GM21619 (cell line): ENCODE data around the gene SEZ6L.

Experiments used
- ATAC-seq: cut with Tn5 transposase; IDR thresholded peaks from one replicate; pipeline ENCODE4 v1.9.1; 2021; ENCODE audit not compliant: unreplicated experiment

Gene SEZ6L

DNA sequence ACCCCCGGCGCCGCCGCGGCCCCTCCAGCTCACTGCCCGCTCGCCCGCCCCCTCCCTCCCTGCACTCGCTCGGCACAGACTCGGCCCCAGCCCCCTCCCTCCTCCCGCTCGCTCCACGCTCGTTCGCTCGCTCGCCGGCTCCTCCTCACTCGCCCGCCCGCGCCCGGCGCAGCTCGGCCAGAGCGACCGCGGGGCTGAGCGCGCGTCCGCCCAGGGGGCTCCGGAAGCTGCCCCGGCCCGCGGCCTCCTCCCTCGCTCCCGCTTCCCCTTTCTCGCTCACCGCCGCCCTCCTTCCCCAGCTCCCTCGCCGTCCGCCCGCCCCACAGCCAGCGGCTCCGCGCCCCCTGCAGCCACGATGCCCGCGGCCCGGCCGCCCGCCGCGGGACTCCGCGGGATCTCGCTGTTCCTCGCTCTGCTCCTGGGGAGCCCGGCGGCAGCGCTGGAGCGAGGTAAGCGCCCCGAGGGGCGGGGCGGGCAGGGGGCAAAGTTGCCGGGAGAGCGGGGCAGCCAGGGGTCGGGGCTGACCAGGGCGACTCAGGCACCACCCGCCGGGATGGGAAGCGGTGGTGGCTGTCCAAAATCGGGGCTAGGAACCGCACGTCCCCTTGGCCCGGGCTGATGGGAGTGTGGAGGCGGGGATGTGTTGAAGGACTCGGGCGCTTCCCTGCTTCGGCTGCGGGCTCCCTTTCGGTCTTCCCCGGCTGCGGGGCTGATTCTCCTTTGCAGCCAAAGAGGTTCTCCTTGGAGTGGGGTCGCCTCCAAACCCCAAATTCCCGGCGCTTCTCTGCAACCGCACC is at the start of gene SEZ6L:
Gene SEZ6L (plus strand): TSS at position 148 of the 797 bp plus-strand sequence. CDS start 208 bp downstream, at position 356.
- ATAC-seq = no peak

DNA sequence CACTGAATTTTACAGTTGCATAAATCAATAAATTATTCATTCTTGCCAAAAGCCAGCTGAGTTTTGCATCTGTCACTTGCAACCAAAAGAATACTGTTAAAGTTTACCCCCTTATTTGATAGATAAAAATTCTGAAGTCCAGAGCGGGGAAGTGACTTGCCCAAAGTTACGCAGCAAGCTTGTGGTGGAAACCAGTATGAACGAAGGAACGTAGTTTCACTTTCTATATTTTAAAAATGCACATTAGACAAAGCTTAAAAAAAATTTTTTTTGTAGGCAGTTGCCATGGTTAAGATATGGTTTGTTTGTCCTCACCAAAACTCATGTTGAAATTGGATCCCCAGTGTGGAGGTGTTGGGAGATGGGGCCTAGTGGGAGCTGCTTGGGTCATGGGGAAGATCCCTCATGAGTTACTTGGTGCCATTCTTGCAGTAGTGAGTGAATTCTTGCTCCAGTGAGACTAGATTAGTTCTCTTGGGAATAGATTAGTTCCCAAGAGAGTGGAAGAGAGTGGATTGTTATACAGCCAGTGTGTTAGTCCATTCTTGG is 46.3 kb upstream of the SEZ6L start:
- ATAC-seq = no peak

DNA sequence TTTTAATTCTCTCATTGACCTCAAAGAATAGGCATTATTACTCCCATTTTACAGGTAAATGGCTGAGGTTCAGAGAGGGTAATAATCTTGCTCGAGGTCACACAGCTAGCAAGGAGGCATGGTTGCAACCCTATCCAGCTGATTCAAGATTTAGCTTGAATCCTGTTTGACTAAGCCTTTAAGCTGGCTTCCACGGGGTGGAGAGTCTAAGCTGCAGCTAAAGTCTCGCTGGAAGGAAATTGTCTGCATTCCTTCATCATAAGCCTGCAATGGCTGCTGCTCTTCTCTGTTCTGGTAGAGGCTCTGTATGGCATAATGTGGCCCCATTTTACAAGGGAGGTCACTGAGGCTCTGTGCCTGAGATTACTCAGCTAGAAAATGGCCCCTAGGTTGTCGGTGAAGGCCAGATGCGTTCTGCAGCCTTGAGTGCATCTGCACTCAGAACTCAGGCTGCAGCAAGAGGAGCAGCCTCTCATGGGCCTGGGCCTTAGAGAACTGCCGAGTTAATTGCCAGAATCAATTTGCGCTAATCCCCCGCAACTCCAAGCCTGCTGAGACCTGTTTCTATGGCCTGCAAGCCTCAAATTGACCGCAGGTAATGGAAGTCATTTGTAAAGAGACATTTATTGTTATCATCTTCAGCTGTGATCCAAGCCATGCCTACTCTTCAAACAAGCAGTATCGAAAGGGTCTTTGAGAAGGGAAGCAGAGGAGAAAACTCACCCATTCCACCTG is 44.1 kb upstream of the SEZ6L start:
- ATAC-seq = no peak

DNA sequence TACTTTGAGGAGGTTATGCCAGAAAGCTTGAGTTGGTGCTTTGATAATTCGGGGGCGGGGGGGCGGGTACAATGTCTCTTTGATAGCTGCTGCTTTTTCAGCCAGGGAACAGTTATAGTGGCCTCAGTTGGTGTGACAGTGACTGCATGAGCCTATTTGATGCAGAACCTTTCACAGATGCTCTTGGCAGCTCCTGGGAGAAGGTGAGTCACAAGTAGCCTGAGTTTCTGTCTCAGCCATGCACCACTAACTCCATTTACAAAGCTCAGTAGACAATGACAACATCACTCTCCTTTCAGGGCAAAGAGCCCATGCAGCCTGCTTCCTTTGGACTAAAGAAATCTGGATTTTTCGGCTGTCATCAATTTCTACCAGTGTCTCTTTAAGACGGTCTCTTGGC is 42.1 kb upstream of the SEZ6L start:
- no peak for ATAC-seq

DNA sequence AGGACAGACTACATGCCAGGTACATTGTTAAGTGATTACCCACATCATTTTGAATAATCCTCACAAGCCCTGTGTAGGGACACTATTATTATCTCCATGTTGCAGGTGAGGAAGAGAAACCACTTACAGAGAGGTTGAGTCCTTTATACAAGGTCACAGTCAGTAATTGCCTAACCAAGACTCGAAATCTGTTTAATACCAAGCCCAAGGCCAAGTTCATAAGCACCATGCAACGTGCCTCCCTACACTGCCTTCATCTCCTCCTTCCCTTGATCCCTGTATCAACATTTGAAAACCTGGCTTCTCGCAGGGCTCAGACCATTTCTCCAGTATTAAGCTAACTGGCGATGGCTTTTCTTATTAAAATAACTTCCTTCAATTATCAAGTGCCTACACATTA is 41.7 kb upstream of the SEZ6L start:
- no peak for ATAC-seq

DNA sequence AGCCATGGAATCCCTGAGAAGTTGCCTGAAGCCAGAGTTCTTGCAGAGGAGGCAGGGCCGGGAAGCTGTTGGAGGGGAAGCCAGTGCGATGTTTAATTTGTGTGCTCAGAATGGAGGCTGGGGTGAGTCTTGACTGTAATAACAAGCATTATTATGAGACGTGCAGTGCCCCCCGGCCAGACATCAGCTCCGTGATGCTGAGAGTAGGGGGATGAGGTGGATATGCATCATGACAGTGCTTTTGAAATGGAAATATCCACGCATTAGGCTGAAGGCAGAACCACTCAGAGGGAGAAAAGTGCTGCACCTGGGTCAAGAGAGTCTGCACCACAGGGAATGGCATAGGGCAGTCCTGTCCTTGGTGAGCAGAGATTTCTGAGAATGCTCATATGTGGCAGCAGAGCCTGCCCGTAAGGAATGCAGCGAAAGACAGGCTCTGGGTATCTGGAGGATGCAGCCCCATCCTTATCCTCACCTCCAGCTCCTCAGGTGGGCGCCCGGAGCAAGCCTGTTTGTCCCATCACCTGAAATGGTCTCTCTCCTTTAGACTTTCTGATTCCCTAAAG is 37.6 kb upstream of the SEZ6L start:
- ATAC-seq = no peak

DNA sequence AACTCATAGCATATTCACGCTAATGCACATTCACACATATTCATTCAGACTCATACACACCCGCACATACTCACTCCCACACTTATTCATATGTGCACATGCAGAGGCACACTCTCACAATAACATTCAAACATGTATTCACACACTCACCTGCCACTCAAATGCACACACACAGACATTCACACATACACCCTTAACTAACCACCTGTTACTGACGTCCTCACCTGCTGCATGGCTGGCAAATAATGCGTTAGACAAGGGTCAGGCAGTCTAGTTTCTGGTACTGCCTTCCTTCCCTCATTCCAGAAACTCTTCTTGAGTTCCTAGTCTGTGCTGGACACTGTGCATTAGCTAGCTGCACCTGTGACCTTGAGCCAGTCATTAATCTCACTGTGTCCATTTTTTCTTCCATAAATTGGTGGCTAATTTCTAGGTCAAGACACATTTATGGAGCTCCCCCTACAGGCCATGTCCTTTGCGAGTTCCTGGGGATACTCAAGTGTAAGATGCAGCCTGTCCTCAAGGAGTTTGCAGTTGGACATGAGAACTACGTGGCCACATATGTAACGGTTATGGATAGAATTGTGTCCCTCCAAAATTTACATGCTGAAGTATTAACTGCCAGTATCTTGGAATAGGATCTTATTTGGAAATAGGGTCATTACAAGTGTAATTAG is 34.5 kb upstream of the SEZ6L start:
- ATAC-seq = no peak

DNA sequence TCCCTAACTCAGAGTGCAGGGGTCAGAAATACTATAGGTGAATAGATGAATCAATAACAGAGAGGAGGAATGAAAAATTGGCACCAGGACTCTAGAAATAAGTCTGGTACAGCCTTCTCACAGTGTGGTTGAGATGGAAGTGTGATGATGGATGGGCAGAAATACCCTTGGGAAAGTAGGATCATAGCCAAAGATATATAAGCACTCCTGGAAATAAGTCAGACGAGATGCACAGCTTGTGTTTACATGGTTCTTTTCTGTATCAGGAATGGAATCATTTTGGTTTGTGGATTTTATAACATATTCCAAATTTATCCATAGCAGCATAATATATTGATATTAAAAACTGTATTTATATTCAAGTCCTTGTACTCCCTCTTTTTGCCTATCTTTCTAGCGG is 33.5 kb upstream of the SEZ6L start:
- ATAC-seq = no peak

DNA sequence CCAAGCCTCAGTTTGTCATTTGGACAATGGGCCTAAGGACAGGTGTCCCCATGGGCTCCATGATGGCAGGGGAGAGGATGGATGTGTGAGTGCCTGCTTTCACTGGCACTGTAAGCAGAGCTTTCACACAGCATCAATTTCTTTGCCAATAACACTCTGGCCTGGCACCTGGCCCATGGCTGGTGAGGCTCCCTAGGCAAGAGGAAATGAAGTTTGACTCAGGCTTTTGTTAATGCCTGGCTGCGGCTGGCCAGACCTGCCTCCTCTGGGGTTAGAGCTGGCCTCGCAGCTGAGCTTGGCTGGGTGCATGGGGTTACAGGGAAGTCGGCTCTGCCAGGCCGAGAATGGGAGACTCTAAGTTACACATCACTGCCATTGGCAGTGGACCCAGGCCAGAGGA is 30.0 kb upstream of the SEZ6L start:
- ATAC-seq = no peak

DNA sequence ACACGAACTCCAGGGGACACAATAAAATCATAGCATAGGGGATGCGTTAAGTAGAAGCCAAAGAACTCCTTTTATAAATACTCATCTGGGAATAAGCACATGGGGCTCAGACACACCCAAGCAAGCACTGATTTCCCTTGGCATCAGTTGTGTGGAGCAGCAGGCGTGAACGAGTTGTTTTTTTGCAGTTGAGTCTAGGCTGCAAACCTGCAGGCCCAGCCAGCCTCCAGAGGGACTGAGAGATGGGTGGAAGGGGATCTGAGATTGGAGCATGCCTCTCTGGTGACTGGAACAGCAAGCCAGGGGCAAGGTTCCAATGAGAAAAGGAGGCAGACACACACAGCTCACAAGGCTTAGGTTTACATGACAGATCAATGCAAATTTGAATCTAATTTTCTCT is 27.4 kb upstream of the SEZ6L start:
- ATAC-seq = no peak

DNA sequence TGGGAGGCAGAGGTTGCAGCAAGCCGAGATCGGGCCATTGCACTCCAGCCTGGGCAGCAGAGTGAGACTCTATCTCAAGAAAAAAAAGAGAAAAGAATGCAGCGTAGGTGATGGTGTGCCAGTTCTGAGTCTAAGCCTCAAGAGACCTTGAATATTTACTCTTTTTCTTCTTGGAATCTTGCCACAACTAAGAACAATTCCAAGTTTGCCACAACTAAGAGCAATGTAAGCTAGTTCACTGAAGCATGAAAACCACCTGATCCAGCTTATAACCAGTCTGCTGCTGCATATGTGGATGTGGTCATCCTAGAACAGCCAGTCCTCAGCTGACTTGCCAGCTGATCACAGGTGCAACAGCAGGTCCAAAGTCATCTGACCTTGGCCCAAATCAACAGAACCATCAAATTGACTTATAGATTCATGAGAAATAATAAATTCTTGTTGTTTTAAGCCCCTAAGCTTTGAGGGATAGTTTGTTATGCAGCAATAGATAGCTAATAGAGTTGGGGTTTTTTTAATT is 25.4 kb upstream of the SEZ6L start:
- no peak for ATAC-seq

DNA sequence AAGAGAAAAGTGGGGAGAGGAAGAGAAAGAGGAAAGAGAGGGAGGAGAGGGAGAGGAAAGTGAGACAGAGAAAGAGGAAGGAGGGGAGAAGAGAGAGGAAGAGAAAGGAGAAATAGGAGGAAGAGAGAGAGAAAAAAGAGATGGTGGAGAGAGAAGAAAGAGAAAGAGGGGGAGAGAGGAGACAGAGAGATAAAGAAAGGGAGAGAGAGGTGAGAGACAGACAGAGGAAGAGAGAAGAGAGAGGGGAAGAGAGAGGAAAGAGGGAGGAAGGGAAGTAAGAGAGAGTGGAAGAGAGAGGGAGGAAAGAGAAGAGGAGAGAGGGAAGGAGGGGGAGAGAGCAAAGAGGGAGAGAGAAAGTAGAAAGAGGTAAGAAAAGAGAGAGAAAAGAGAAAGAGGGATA is 9.4 kb upstream of the SEZ6L start:
- ATAC-seq = no peak

DNA sequence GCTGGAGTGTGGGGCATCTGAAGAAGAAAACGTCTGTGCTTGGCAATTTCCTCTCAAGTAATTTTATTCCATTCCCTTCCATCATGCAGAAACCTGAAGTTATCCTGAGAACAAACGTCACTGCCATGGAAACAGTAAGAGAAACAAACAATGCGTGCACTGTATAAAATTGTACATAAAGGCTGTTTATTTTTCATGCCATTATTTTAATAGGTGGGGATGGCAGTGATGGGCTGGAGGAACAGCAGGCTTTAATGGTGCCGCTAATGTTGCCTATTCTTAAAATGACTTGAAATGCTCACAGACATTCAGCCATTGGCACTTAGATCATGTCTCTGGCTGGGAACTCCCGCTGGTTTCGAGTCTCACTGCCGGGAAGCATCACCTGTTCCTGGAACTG is 7.5 kb upstream of the SEZ6L start:
- ATAC-seq = no peak

DNA sequence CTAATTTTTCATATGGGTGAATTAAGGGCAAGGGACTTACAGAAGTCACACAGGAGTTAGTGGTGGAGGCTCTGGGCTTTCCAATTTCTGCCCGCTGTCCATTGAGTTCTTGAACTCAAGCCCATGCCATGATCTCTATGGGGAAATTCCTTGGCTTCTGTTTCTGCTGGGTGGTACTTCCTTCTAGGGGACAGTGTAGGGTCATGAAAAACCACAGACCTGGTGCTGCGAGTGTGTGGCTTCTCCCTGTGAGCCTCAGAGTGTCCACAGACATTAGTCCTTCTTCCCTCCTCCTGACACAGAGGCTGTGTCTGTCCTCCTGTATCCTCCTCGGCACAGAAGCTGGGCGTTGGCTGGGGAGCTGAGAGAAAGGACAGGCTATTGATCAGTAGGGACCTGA is 6.3 kb upstream of the SEZ6L start:
- ATAC-seq = no peak

DNA sequence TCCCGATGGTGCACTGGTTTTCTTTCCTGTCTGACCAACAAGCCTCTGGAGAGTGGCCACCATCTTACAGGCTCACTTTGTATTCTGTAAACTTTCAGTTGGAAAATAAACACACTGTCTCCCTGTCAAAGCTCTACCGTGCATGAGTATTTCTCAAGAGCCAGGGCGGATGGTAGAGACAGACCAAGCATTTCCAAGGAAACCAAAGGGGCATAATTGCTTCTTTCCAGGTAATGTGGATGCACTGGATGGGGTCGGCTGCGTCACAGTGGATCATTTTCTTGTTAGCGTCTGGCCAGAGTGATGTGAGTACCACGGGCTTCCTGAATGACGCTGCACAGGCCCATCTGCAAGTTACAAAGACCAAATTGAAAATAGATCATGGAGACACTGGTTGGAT is 5.1 kb upstream of the SEZ6L start:
- no peak for ATAC-seq

DNA sequence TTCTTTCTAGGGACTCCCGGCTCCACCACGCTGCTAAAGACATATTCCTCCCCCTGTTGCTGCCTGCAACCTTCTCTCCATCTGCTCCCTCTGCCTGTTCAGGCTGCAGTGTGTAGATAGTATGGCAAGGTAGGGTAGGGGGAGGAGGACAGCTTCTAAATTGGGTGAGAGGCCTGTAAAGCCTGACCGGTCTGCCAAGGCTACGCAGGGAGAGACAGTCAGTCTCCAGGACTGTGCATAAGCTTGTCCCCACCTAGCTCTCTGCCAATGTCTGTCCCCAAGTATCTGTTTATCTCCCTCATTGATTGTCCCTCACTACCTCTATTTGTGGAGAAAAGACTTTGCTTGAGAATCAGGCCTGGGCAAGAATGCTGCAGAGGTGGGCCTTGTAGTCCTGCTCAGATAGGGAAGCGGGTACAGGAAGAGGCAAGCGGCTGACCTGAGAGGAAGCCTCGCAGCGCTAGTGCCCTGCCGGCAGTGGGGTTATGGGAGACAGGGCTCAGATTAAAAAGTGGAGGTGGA is 871 bp upstream of the SEZ6L start:
- no peak for ATAC-seq

DNA sequence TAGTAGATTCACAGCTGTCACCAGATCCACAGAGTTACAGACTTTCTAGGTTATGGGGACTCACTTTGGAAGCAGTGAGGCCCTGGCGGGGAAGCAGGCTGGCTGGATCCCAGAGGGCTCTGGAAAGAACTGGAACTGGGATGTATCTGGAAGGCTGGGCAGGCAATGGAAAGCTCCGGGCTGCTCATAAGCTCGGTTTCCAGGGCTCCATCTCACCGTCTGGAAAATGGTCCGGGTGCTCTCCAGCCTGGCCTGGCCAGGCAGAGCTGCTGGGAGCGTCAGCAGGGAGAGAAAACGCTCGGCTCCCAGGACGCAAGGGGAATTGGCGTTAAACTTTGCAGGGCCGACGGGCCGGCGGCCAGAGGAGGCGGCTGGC is 335 bp upstream of the SEZ6L start:
- no peak for ATAC-seq

DNA sequence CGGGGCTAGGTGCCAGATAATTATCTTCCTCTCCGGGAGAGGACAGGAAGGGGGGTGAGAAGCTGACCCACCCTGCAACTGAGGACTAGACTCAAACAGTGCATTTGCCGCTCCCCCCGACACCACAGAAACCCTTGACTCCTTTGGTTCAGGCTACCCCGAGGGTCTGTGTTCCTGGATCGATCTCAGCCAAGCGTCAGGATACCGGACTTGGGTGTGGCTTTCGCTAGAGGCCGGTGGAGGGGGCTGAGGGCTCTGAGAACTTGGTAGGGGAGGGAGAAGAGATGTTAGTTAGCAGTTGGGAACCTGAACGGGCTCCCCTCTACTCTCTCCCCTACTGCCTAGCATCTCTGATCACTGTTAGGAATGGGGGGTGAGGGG is 840 bp downstream of the SEZ6L start:
- ATAC-seq = no peak

DNA sequence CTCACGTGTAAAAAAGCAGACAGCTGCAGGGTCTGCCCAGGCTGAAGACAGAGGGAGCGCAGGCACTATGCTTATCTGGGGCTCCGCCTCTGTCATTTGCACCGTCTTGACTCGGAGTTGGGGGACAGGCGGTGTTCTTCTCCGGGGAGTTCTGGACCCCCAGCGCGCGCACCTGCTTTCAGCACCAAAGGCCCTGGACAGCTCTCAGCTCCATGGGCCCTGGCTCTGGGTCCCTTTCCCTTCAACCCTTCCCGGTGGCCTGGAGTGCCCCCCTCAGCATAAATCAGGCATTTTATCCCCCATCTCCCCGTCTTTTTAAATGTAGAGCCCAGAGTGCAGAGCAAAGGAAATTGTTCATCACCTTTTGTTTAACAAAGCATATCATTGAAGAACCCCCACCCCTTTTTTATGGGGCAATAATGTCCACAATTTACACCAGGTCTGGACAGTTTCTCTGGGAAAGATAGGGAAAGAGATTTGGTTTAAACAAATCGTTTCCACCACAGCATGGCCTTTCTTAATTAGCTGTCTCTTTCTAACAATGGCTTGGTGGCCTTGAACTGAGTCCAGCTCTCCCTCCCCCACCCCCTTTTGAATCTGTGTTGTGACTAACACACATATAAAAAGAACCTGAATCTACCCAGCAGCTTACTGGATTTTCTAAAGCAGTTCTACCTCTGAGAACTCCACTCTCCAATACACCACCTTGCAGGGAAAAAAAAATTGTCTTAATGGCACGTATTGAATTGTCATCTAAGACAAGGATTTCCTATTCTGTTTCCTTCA is 1.7 kb downstream of the SEZ6L start:
- ATAC-seq = no peak

DNA sequence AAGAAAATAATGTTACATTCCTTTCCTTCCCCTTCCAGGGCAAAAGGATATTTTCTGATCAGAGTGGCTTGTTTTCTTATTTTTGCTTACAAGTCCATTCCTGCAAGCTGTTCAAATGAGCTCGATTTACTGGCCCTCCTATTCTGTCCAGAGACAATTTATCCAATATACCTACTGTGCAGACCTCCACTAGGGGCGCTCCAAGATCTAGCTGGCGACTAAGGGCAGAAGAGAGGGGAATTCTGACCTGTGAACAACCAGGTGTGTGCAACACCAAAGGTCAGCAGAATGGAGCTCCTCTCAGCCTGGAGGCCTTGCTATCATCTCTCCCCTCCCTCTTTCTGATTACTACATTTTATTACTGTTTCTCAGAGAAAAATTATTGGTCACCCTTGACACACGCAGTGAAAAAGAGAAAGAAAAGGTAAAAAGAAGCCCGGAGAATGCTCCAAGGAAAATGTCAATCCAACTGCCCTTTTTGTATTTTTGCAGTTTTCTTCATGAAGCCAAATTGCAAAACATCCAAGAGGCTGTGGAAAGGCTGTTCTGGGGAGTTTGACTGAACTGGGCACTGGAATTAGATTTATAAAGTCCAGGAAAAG is 3.2 kb downstream of the SEZ6L start:
- ATAC-seq = no peak
